Measurements from ENCODE around the gene PPL.

Gene PPL

DNA sequence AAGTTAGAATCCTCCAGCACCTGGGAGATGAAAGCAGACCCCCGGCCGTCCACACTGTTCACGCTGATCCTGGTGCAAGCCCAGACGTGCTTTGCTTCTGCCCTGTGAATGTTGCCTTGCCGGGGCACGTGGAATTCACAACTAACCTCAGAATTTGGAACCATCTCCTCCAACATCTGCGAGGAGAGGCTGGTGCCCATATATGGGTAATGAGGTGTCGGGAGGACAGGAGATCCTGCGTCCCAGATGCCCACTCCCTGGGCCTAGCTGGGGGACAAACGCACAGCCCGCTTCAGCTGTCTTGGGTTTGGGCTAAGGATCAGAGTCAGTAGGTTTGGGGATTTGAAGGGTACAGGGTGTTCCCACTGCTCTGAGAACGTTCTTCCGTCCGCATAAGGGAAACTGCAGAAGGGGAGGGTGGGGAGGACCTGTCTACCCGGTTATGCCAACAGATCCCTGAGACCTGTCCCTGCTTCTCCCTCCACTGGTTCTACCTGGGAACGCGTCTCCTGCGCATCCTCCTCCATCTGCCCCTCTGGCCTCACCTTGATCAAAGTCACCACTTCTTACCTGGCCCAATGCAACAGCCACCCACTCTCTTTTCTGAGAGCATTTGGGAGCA is 14.1 kb downstream of the PPL start:
- H3K4me3 ChIP-seq (ENCODE audit: low read length): peak overlapping the region; percentile 19
- TF ChIP-seq, protein P1, sequence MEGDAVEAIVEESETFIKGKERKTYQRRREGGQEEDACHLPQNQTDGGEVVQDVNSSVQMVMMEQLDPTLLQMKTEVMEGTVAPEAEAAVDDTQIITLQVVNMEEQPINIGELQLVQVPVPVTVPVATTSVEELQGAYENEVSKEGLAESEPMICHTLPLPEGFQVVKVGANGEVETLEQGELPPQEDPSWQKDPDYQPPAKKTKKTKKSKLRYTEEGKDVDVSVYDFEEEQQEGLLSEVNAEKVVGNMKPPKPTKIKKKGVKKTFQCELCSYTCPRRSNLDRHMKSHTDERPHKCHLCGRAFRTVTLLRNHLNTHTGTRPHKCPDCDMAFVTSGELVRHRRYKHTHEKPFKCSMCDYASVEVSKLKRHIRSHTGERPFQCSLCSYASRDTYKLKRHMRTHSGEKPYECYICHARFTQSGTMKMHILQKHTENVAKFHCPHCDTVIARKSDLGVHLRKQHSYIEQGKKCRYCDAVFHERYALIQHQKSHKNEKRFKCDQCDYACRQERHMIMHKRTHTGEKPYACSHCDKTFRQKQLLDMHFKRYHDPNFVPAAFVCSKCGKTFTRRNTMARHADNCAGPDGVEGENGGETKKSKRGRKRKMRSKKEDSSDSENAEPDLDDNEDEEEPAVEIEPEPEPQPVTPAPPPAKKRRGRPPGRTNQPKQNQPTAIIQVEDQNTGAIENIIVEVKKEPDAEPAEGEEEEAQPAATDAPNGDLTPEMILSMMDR (IDR thresholded peaks at IDR 0.05; ENCODE audit: insufficient read depth, low read depth, low read length, missing control alignments): peak; percentile 50
- DNase-seq (ENCODE audit: low read depth): peak; percentile 77

GRCh38 chr16:4920826-4921225 is 16.1 kb downstream of the PPL start:
- no peak overlapping the region for H3K4me3 ChIP-seq (ENCODE audit: low read length)
- no peak for DNase-seq (ENCODE audit: low read depth)
- TF ChIP-seq, protein P1 (IDR thresholded peaks at IDR 0.05; ENCODE audit: insufficient read depth, low read depth, low read length, missing control alignments): no peak

DNA sequence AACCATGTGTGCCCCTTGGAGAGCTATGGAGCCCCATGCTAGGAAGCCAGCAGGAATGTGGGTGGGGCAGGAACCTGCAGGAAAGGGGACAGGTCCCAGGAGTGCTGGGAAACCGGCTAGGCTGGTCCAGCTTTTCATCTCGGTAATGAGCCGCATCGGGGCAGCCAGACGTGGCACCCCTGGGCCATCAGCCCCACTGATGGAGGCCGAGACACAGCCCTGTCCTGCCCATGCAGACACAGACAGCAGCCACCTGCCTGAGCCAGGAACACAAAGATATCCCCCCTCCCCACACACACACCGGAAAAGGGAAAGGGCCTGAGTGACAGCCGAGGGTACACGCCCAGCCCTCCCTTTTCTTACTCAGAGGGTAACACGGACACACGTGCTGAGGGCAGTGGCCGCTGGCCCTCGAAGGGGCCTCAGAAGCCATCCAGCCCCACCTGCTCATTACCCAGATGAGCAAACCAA is 18.1 kb downstream of the PPL start:
- TF ChIP-seq, protein P1 (IDR thresholded peaks at IDR 0.05; ENCODE audit: insufficient read depth, low read depth, low read length, missing control alignments): no peak
- DNase-seq (ENCODE audit: low read depth): peak; percentile 67

DNA sequence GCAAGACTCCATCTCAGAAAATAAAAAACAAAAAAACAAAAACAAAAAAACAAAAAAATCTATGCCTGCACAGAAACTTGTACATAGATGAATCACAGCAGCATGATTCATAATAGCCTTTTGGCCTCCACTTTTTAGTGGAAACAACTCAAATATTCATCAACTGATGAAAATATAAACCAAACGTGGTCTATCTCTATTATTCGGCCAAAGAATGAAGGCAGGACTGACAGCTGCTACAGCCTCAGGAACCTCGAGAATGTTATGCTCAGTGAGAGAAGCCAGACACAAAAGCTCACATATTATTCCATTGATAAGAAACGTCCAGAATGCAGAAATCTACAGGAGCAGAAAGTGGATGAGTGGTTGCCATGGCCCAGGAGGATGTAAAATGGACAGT is 19.8 kb downstream of the PPL start:
- DNase-seq (ENCODE audit: low read depth): no peak
- H3K4me3 ChIP-seq (ENCODE audit: low read length): no peak overlapping the region
- TF ChIP-seq, protein P1 (IDR thresholded peaks at IDR 0.05; ENCODE audit: insufficient read depth, low read depth, low read length, missing control alignments): no peak

More for the DNA sequence above, 18.1 kb downstream of the PPL start:
- no peak overlapping the region for H3K4me3 ChIP-seq (ENCODE audit: low read length)

DNA sequence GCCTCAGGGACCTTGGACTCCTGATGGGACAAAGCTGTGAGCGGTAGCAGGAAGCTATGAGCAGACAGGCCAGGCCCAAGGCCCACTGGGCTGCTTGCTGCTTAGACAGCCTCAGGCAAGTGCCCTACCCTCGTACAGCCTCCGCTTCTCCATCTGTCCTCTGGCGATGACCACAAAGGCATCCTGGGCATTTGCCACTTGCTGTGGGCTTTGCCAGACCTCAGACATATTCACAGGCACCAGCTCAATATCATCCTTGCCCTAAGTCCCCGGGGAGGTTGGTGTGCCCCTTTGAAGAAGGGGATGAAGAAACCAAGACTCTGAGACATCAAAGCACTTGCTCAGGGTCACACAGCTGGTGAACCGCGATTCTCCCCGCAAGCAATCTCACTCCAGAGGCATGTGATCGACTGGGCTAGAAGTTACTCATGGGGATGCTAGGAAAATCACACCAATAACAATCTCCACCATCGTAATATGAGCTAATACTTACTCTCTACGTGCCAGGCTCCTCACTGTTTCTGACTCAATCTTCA is 21.7 kb downstream of the PPL start:
- TF ChIP-seq, protein P1 (IDR thresholded peaks at IDR 0.05; ENCODE audit: insufficient read depth, low read depth, low read length, missing control alignments): no peak
- H3K4me3 ChIP-seq (ENCODE audit: low read length): no peak overlapping the region
- peak; percentile 51 for DNase-seq (ENCODE audit: low read depth)

DNA sequence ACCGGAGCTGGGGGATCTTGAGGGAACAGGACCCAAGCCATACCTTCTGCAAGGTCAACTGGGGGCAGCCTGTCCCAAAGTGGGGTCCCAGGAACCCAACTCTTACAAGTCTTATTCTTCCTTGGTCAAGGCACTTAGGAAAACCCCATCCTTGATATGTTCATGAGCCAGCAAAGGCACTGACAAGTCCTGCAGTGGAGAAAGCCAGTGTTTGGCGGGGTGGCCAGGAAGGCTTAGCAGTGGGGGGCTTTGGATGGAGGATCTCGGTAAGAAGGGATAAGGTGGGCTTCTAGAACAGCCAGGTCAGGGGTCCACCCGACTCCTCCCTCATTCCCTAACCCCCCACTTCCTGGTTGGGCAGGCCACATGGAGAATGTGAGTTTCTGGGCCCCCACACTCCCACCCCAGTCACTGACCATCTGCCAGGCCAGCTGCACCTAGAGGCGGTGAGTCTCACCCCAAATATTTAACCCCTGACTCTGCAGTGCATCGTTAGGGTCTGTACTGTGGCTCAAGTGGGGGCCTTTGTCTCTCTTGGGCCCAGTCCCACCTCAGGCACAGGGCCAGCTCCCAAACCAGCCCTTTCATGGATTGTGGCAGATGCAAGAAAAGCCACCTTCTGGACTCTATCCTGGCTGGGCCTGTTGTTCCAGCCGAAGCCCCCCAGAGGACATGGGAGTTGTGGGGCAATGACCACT is 22.3 kb downstream of the PPL start:
- no peak for DNase-seq (ENCODE audit: low read depth)
- H3K4me3 ChIP-seq (ENCODE audit: low read length): no peak overlapping the region
- TF ChIP-seq, protein P1 (IDR thresholded peaks at IDR 0.05; ENCODE audit: insufficient read depth, low read depth, low read length, missing control alignments): no peak
